ENCODE results near the gene PGM1. TPM values are rescaled to one million over a fixed set of nuclear protein-coding genes. Genes with fewer than 3 reads are reported as not detected.

Gene PGM1
- total RNA-seq, 1 experiment from 2014 or later = 111 TPM

GRCh38 chr1:63690966-63691700 lies 97.9 kb downstream of the PGM1 start (continued):
- TF ChIP-seq IRF1 (CRISPR knock-in tag; IDR thresholded peaks at IDR 0.05) = no peak
- TF ChIP-seq E2F5 (CRISPR knock-in tag; IDR thresholded peaks at IDR 0.05) = no peak
- no peak for TF ChIP-seq MXD4 (CRISPR knock-in tag; IDR thresholded peaks at IDR 0.05; ENCODE audit: borderline replicate concordance)
- TF ChIP-seq IRF2 (CRISPR knock-in tag; IDR thresholded peaks at IDR 0.05; ENCODE audit: borderline replicate concordance, low read depth) = no peak

- TF ChIP-seq HMGA2 (CRISPR knock-in tag; IDR thresholded peaks at IDR 0.05) (no peak), GABPB1 (CRISPR knock-in tag; IDR thresholded peaks at IDR 0.05) (peak; percentile 76), USF2 (CRISPR knock-in tag; IDR thresholded peaks at IDR 0.05) (no peak), ZNF121 (CRISPR knock-in tag; IDR thresholded peaks at IDR 0.05) (no peak), ERG (CRISPR knock-in tag; IDR thresholded peaks at IDR 0.05) (no peak), NR3C1 (CRISPR knock-in tag; conservative IDR thresholded peaks at IDR 0.05; ENCODE audit: low read depth) (no peak), CTCF (IDR thresholded peaks at IDR 0.05) (0 out of 2 replicates have a peak, but pooled peaks have one; percentile 47), ZNF263 (CRISPR knock-in tag; IDR thresholded peaks at IDR 0.05; ENCODE audit: low read depth) (no peak), CDX4 (CRISPR knock-in tag; IDR thresholded peaks at IDR 0.05; ENCODE audit: borderline replicate concordance) (no peak), ZNF423 (CRISPR knock-in tag; IDR thresholded peaks at IDR 0.05) (no peak)
- POLR2A ChIA-PET = interaction anchor here (0.6 to 1.4 kb wide), 6 partner anchors 99 to 522 kb away, joined by 3 to 5 read pairs (median 4); no protein-coding TSS in a partner anchor
- CTCF ChIA-PET = interaction anchor here (0.6 to 2.4 kb wide), 126 partner anchors 9 to 1878 kb away, joined by 3 to 95 read pairs (median 4); partner anchors contain the start of gene ROR1
- Mint-ChIP-seq H3K27ac (no peak overlapping the region), H3K4me3 (no peak overlapping the region), H3K4me1 (peaks cover 7% of the 10 kb centered on the region; the same call in 1 of the 2 replicates), H3K36me3 (no peaks in the 10 kb centered on the region), H3K27me3 (ENCODE audit: low read depth) (no peaks in the 10 kb centered on the region), H3K9me3 (no peaks in the 10 kb centered on the region)
- ATAC-seq (peak; percentile 93), DNase-seq (ENCODE audit: low spot score) (peak; percentile 41)
Observed at GRCh38 chr1:63691701-63692425, 98.7 kb downstream of the PGM1 start.

All from WTC11 (cell line).